Glomerular visceral epithelial cell (primary cell): ENCODE results near the gene CYSTM1.

ENCODE experiments used
- DNase-seq: peaks from one replicate; pipeline ENCODE4 v3.0.0-alpha.2; 2016; ENCODE audit errors: extremely low spot score

The CYSTM1 gene

GRCh38 chr5:140174465-140175366 lies at the start of gene CYSTM1:
CYSTM1 (plus strand) TSS chr5:140175188; CDS start chr5:140194466, 19,278 bp downstream.
- peak; percentile 93 for DNase-seq

- DNase-seq, result no peak
Measured at GRCh38 chr5:140125637-140126036, 49.4 kb upstream of the CYSTM1 start, which contains the start of gene IGIP. IGIP (plus strand) TSS chr5:140125937; CDS start chr5:140128477, 2,540 bp downstream.

- no peak for DNase-seq
Measured at GRCh38 chr5:140126315-140127012, 48.5 kb upstream of the CYSTM1 start.

GRCh38 chr5:140128376-140128775 lies 46.6 kb upstream of the CYSTM1 start:
- DNase-seq, result no peak

- no peak for DNase-seq
Measured at GRCh38 chr5:140130949-140131733, 43.8 kb upstream of the CYSTM1 start.

GRCh38 chr5:140131967-140132409 lies 43.0 kb upstream of the CYSTM1 start:
- DNase-seq, result peak; percentile 91

- DNase-seq, result no peak
Measured at GRCh38 chr5:140133514-140134167, 41.3 kb upstream of the CYSTM1 start.

GRCh38 chr5:140134277-140134935 lies 40.6 kb upstream of the CYSTM1 start:
- no peak for DNase-seq

GRCh38 chr5:140135127-140135526 lies 39.9 kb upstream of the CYSTM1 start:
- DNase-seq, result no peak

GRCh38 chr5:140136624-140137023 lies 38.4 kb upstream of the CYSTM1 start:
- DNase-seq, result no peak

- DNase-seq, result no peak
Measured at GRCh38 chr5:140140435-140140834, 34.6 kb upstream of the CYSTM1 start.

GRCh38 chr5:140141241-140141640 lies 33.7 kb upstream of the CYSTM1 start:
- no peak for DNase-seq

GRCh38 chr5:140142246-140142645 lies 32.7 kb upstream of the CYSTM1 start:
- no peak for DNase-seq

GRCh38 chr5:140142856-140143255 lies 32.1 kb upstream of the CYSTM1 start:
- DNase-seq, result no peak

GRCh38 chr5:140143521-140144258 lies 31.3 kb upstream of the CYSTM1 start:
- no peak for DNase-seq

- DNase-seq, result no peak
Measured at GRCh38 chr5:140145256-140145655, 29.7 kb upstream of the CYSTM1 start.

- DNase-seq, result peak; percentile 82
Measured at GRCh38 chr5:140145818-140146522, 29.0 kb upstream of the CYSTM1 start.

GRCh38 chr5:140146523-140146842 lies 28.5 kb upstream of the CYSTM1 start:
- DNase-seq, result no peak

- no peak for DNase-seq
Measured at GRCh38 chr5:140147460-140147859, 27.5 kb upstream of the CYSTM1 start.

- DNase-seq, result no peak
Measured at GRCh38 chr5:140148508-140148907, 26.5 kb upstream of the CYSTM1 start.
